ENCODE data around the gene SOX11. TPM values are rescaled to one million over a fixed set of nuclear protein-coding genes. Genes with fewer than 3 reads are reported as not detected.
"Not testable (repeated sequence)": the region's sequence is repeated elsewhere in the genome, so short reads cannot be mapped to it uniquely, and the experiment has no call there.

Gene SOX11
- 10 to 100 TPM; 15.5 to 23.0 (median 20.2) TPM for polyA plus RNA-seq (ENCODE audit: insufficient read length in 4 of 4)

DNA sequence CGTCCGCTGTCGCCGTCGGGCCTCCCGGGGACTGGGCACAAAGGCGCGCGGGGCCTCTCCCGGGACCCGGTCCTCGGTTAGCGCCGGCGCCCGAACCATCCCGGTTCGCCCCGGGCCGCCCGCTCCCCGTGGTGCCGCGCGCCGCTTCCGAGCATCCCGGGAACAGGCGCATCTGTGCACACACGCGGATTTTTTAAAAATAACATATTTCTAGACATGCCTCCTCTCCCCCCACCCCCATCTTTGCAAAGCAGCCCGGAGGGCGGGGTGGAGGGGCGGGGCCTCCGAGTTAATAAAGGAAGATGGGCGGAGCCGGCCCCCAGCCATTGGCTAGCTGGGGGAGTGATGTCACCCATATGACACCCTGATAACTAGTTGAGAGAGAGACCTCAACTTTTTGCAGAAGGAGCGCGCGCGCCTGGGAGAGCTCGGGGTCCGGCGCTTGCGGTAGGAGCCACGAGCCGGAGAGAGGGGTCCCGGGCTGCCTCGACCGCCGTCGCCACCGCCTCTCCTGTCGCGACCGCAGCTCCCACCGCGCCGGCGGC, at the start of gene SOX11:
SOX11 (plus strand) TSS at position 400 of the 545 bp plus-strand sequence. CDS start 338 bp downstream, outside the sequence.
- peak; percentile 90 to 97 (median 93) for DNase-seq (ENCODE audit: low read depth in 4 of 4, low spot score in 3 of 4)

DNA sequence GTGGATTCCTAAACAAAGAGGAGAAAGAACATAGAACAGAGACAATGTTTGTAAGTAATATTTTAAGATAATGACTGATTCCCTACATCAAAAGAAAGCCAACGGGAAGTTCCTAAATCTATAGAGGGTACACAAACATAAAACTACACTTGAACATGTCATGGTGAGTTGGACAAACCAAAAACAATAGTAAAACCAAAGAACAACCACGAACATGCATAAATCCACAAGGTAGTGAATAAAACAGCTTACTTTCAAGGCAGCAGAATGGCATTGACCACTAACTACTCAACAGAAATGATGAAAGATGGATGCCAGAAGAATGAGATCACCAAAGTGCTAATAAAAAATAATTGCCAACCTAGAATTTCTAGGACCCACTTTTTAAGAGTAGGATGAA, 39.5 kb upstream of the SOX11 start:
- not testable (repeated sequence) for DNase-seq (ENCODE audit: low read depth in 4 of 4, low spot score in 3 of 4)

DNA sequence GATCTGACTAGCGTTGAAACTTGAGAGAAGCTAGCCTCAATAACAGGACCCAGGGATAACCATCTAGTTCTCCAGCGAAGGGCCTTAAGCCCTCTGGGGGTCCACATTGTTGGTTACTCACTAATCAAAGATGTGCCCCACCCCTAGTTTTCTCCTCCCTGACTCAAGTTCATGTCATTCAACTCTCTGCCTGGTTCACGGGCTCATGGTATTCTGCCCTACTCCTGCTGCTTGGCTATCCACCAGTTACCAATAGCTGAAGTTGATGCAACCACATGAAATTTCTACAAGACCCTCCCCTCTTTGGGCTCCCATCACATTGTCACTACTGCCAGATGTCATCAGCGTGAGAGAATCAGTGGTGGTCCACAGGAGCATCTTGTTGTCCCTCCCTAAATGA, 38.4 kb upstream of the SOX11 start:
- not testable (repeated sequence) for DNase-seq (ENCODE audit: low read depth in 4 of 4, low spot score in 3 of 4)

DNA sequence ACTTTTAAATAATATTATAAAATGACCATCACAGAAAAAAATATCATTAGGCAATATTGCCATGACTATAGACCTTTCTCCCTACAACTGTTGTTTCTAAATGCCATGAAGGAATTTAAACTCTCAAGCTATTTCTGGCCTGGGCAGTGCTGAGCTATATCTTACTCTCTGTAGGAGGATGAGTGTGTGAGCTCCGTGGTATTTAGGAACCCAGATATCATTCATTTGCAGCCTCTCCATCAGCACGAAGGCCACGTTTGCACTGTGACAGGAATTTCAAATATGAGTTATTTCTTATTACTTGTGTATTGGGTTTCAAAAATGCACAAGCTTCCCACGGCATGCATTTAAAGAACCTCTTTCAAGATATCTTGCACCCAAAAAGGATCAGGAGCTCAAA, 35.0 kb upstream of the SOX11 start:
- DNase-seq (ENCODE audit: low read depth in 4 of 4, low spot score in 3 of 4), result no peak

DNA sequence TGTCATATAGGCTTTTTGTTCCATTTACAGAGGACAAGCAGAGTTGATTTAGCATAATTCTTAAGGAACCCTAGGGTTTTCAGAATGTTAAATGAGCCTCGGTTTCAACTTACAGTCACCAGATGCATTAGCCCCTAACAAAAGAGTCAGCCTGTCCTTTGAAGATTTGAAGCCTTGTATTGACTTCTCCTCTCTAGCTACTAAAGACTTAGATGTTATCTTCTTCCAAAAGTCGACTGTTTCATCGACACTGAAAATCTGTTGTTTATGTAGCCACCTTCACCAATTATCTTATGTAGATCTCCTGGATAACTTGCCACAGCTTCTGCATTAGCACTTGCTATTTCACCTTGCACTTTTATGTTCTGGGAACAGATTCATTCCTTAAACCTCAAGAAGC, 31.6 kb upstream of the SOX11 start:
- DNase-seq (ENCODE audit: low read depth in 4 of 4, low spot score in 3 of 4), result no peak

DNA sequence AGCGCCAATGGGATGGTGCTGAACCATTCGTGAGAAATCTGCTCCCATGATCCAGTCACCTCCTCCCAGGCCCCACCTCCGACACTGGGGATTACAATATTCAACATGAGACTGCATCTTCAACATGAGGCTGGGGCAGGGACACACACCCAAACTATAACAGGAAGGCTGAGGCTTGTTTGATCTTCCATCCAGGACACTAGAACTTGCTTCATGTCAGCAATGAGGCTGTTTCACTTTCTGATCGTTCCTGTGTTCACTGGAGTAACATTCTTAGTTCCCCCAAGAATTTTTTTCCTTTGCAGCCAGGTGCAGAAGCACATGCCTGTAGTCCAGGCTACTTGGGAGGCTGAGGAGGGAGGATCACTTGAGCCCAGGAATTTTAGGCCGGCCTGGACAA, 30.8 kb upstream of the SOX11 start:
- no peak for DNase-seq (ENCODE audit: low read depth in 4 of 4, low spot score in 3 of 4)

DNA sequence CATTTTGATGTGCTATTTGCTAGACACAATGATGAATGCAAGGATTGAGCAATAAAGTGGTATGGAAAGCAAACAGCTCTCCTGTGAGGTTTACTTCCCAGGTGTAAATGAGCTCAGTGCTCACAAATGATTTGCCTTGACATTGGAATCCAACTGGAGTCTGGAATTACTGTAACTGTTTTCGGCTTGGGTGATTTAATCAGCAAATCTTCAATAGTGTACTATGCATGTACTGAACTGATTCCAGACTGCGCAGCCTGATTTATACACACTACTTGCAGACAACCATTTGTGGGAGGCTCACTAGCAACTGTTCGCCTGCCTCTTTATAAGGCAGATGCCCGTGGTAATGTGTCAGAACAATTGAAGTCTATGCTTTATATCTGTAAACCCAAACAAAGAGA, 27.9 kb upstream of the SOX11 start:
- no peak for DNase-seq (ENCODE audit: low read depth in 4 of 4, low spot score in 3 of 4)

DNA sequence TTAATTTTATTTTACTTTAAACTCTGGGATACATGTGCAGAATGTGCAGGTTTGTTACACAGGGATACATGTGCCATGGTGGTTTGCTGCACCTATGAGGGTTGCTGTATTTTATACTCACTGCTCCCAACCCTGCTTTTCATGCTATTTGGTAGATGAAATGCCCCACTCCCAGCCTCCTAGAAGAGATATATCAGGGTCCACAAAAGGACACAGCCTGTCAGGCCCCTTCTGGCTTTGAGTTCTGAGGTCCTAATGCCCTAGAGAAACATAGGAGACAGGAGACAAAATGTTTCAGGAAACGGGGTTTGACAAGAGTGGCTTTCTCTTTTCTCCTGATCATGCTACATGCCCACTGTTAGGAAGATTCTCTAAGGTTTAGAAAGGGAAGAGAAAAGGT, 27.1 kb upstream of the SOX11 start:
- DNase-seq (ENCODE audit: low read depth in 4 of 4, low spot score in 3 of 4), result no peak

DNA sequence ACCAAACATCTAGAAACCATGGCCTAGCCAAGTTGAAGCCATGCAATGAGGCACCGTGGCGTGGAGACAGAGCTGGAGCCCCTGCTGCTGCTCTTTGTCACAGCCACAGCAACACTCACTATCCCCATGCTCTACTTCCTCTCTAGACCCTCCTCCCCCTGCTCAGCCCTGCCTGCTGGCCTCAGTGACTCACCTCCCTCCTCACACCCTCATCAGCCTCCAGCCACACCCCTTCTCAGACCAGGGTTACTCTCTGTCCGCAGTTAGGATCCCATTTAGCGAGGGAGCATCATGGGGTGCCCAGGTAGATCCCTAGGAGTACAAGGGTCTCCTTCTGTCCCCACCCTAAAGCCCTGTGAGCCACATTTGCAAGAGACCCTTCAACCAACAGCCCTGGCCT, 25.4 kb upstream of the SOX11 start:
- DNase-seq (ENCODE audit: low read depth in 4 of 4, low spot score in 3 of 4), result no peak

DNA sequence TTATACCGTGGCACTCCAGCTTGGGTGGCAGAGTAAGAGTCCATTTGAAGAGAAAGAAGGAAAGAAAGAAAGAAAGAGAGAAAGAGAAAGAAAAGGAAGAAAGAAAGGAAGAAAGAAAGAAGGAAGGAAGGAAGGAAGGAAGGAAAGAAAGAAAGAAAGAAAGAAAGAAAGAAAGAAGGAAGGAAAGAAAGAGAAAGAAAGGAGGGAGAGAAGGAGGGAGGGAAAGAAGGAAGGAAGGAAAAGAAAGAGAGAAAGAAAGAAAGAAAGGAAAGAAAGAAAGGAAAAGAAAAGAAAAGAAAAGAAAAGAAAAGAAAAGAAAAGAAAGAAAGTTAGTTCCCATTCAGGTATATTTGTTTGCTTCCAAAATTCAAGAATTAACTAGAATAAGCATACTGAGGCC, 24.5 kb upstream of the SOX11 start:
- DNase-seq (ENCODE audit: low read depth in 4 of 4, low spot score in 3 of 4), result not testable (repeated sequence)

DNA sequence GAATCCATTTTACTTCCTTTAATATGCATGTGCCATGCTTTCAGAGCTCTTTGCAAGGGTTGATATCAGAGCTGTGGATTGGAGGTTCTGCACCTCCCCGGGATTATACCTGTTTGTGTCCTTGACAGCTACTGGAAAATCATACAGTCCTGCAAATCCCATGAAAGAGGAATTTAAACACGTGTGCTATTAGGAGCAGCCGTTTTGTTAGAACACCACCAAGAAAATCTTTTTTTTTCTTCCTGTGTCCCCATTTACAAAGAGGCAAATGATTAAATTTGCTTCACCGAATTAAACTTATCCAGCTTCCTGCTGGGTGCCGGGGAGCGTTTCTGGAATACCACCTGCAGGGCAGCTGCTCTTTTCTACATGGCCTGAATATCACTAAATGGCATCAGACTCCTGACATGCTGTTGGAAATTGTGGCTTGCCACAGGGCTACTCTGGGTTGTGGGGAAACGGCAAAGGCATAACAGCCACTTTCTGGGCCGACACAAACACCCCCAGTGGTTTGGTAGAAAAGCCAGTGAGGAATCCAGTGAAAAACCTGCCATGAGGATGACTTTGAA, 23.4 kb upstream of the SOX11 start:
- DNase-seq (ENCODE audit: low read depth in 4 of 4, low spot score in 3 of 4), result no peak

DNA sequence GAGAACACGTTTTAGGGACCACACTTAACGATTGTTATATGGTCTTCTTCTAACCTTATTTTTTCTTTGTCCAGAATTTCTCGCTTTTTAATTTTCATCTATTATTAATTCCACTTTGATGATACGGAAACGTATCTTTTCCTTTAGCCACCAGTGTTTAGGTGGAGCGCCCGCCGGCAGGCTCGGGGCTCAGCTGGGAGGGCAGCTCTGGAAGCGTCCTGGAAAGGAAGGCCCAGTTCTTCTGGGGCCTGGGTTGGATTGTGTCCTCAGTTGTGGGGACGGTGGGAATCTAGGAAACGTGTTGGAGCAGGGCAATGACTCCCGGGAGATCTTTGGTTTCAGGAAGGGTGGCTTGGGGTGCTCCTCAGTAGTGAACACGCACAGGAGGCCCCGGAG, 19.4 kb upstream of the SOX11 start:
- DNase-seq (ENCODE audit: low read depth in 4 of 4, low spot score in 3 of 4), result no peak

DNA sequence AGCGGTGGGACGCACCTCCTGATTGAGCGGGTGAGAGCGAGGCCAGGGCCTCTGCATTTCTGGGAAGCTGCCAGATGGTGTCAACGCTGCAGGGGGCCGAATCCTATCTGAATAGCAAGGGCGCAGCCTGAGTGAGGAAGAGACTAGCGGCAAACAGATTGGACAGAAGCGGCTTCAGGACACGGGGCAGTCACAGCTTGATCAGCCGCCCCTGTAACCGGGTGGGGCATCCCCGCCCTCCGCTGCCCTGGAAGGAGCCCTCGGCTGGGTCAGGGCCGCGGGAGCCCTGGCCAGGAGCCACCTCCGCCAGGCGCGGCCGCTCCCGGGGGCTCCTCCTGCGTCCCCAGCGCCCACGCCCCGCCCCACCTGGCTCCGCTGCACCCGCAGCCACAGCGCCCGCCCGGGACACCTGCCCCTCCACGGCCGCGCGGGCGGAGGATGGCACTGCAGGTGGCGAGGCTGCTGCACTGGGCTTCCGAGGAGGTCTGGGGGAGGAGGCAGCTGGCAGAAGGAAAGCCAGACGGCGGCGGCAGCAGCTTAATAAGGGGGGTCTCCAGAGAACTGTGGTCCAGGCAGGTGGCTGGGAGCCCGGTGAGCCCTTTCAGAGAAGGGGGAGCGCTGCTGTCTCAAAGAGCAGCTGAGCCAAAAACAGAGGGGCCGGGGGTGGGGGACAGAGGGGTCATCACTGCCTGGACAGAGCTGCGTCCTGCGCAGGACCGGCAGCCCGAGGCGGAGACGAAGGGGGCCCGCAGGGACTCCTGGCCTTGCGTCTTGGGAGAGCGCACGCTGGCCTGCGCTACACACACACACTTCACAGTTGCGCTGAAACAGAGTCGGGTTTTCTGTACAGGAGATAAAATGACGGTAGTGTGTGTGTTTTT, 18.8 kb upstream of the SOX11 start:
- DNase-seq (ENCODE audit: low read depth in 4 of 4, low spot score in 3 of 4), result peak in 2 of 4 donors; percentile 22 to 24

DNA sequence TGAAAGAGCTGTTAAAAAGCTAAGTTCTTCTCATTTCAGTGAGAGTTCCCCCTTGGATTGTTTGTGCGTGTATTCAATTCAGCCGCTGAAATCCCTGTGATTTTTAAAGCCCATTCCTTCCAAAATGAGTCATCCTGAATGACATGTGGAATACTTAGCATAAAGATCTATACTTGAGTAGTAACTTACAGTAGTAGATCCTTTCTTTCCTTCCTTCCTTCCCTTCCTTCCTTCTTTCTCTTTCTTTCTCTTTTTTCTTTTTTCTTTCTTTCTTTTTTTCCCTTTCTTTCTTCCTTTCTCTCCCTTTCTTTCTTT, 18.2 kb upstream of the SOX11 start:
- no peak for DNase-seq (ENCODE audit: low read depth in 4 of 4, low spot score in 3 of 4)

DNA sequence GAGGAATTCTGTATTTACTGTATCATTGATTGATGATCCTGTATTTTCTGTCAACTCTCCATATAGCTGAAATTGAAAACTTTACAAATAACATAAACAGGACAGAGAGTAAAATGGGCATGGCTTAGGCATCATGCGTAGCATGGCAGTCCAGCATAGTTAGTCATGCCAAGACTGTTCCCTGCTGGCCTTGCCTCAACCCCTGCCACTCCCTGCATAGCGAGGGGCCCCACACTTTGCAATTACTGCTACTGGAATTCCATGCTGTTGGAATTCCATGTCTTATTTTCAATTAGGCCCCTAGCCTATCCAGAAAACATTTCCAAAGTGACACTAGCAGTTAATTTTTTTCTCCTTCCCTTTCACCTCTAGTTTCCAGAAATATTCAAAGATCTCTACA, 15.1 kb upstream of the SOX11 start:
- no peak for DNase-seq (ENCODE audit: low read depth in 4 of 4, low spot score in 3 of 4)

DNA sequence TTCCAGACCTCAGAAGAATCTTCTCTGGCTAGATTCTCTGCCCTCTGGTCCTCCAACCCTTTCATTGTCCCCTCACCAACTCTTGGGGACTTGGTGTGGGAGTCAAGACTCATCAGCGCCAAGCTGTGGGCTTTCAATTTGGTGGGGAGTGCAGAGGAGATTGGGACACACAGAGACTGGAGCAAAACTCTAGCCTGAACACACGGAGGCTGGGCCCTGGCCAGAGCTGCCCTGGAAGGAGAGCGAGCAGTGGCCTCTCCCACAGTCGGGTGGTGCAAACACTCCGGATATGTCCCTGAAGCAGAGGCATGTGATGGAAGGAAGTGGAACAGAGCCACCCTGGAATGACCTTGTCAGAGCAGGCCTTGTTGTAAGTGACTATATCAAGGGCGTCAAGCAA, 8.7 kb upstream of the SOX11 start:
- no peak for DNase-seq (ENCODE audit: low read depth in 4 of 4, low spot score in 3 of 4)

DNA sequence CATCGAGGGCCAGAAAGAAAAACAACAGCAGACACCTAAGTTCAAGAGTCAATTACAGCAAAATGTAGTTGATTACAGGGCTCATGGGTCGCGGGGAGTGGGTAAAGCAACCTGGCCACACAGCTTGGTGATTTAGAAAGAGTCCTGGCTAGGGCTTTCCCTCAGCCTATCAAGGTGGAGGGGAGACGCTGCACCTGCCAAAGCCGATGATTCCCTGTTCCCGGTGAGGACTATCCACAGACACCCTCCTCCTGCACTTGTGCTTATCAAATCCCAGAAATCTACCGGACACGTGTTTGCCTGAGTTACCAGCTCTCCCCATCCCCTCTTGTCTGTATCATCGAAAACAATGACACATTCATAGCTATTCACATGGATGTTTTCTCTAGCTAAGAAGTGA, 7.0 kb upstream of the SOX11 start:
- no peak for DNase-seq (ENCODE audit: low read depth in 4 of 4, low spot score in 3 of 4)

DNA sequence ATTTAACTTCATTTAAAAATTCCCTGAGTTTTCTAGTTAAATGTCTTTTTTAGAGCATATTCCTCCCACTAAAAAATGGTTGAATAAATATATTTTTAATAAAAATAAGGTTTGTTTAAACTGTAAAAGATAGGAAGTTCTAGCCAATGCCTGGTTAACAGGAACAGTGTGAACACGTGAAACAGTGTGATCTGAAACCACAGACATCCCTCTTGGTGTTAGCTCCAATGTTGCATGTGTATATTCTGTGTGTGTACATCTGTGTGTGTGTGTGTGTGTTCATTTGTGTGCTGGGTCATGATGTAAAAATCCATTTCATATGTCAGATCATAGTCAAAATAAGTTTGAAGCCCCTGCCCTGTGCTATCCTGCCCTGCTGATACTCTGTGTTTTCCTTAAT, 6.1 kb upstream of the SOX11 start:
- no peak for DNase-seq (ENCODE audit: low read depth in 4 of 4, low spot score in 3 of 4)

DNA sequence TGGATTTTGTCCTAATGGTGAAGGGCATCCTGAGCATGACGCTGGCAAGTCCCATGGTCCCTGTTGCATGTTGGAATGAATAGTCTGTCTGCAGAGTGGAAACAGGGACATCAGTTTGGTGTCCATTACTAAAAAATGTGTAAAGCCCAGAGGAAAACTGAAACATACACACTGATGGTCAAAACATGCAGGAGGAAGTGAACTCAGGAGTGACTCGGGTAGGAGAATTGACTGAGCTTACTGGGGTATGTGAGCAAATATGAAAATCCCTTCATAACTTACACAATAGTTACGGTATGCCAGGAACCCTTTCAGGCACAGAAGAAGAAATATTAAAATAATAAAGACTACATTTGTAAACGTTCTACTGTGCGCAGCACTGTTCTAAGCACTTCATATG, 5.6 kb upstream of the SOX11 start:
- no peak for DNase-seq (ENCODE audit: low read depth in 4 of 4, low spot score in 3 of 4)

DNA sequence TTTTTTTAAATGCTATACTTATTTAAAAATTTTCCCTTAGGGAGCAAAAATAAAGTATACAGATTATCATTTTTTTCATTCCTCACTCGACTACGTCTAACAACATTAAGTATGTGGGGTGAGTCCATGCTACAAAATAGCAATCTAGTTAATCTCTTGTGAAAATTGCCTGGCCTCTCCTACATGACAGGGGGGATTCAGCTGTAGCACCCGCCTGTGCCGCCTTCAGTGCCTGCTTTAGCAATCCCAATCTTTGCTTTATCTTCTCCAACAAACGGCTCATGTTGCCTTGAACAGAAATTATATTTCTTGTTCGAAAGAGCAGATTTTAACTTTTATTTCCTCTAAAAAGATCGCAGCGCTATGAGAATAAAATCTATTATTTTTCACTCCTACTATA, 2.4 kb upstream of the SOX11 start:
- DNase-seq (ENCODE audit: low read depth in 4 of 4, low spot score in 3 of 4), result no peak

DNA sequence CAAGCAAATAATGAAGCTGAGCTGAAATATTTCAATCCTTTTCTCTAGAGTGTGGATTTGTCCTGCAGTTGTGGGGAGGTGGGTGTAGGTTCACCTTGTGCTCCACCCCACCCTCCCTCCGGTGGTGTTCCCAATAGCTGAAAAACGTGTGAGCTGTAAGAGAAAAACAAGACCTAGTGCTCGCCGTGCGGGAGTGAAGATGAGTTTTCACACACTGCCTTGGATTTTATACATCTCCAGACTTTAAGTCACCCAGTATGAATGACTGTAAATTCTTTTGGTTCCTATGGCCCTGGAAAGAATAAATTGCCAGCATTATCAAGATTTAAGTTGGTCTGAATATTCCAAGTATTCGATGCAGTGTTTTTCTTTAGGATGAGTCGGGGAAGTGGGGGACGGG, 1.9 kb upstream of the SOX11 start:
- peak in 2 of 4 donors; percentile 33 to 39 for DNase-seq (ENCODE audit: low read depth in 4 of 4, low spot score in 3 of 4)

DNA sequence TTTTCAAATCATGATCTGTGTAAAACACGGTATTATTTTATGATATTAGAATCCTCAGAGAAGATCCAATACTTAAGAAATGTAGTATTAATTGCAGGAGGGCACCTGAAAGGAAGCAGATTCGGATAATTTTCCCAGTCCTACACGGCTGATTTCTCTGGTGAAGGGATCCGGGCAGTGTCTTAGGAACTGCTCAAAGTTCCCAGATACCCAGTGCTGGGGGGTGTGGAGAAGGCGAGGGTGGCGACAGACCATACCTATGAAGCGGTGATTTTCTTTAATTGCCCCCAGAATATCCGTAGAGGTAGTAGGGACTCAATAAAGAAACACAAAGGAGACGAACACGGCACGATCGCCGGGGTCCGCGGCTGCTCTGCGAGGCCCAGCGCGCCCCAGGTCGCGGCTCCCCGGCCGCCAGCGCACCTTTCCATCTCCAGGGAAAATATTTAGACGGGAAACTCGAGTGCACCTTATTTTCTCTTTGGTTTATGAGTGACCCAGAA, 1.4 kb upstream of the SOX11 start:
- DNase-seq (ENCODE audit: low read depth in 4 of 4, low spot score in 3 of 4), result peak in 2 of 4 donors; percentile 27 to 33
